ENCODE data around the gene MAP3K2. TPM values are rescaled to one million over a fixed set of nuclear protein-coding genes. Genes with fewer than 3 reads are reported as not detected.
A peak's percentile ranks its signal among the peaks of the same experiment; 100 is the strongest.

Gene MAP3K2
- total RNA-seq, 4 donors from 2014 or later, result 34.2 to 69.5 (median 61.1) TPM

- TF ChIP-seq POLR2A (IDR thresholded peaks at IDR 0.05), result no peak
- no peak for TF ChIP-seq EP300 (IDR thresholded peaks at IDR 0.05)
- no peak for TF ChIP-seq CTCF (IDR thresholded peaks at IDR 0.05)
- Histone ChIP-seq H3K4me3 (peak overlapping the region in 1 of 4 donors; percentile 26), H3K9me3 (no peaks in the 10 kb centered on the region), H3K27ac (no peak overlapping the region), H3K36me3 (peaks cover 0 to 15% (median 0%) of the 10 kb centered on the region in 3 donors), H3K4me1 (peaks cover 0 to 17% (median 11%) of the 10 kb centered on the region in 4 donors), H3K27me3 (peaks cover 0 to 53% of the 10 kb centered on the region in 2 donors)
- 44 to 54% methylated on average over 1 of the region's 1 CpG for WGBS, 2 donors
- DNase-seq (ENCODE audit: low spot score in 2 of 2), result no peak
These were observed 36.1 kb upstream of the MAP3K2 start for GRCh38 chr2:127423880-127424279.

- Histone ChIP-seq H3K27me3 (peaks cover 0 to 54% of the 10 kb centered on the region in 2 donors), H3K4me3 (peak overlapping the region in 3 of 4 donors; percentile 24 to 27 (median 26)), H3K4me1 (peaks cover 0 to 17% (median 11%) of the 10 kb centered on the region in 4 donors), H3K36me3 (peaks cover 0 to 11% (median 0%) of the 10 kb centered on the region in 3 donors), H3K27ac (no peak overlapping the region), H3K9me3 (no peaks in the 10 kb centered on the region)
- WGBS, 2 donors, result 2 to 3% methylated on average over 26 to 29 of the region's 29 CpGs
- DNase-seq (ENCODE audit: low spot score in 2 of 2), result no peak
- TF ChIP-seq EP300 (IDR thresholded peaks at IDR 0.05), result no peak
- TF ChIP-seq POLR2A (IDR thresholded peaks at IDR 0.05), result no peak
These were observed 35.7 kb upstream of the MAP3K2 start for GRCh38 chr2:127423478-127423843.

- Histone ChIP-seq H3K4me3 (peak overlapping the region in 3 of 4 donors; percentile 24 to 27 (median 26)), H3K4me1 (peaks cover 0 to 17% (median 11%) of the 10 kb centered on the region in 4 donors), H3K27me3 (peaks cover 0 to 60% of the 10 kb centered on the region in 2 donors), H3K36me3 (peaks cover 0 to 4% (median 0%) of the 10 kb centered on the region in 3 donors), H3K27ac (no peak overlapping the region), H3K9me3 (no peaks in the 10 kb centered on the region)
- no peak for TF ChIP-seq CTCF (IDR thresholded peaks at IDR 0.05)
- WGBS, 2 donors, result 1 to 12% methylated on average over 13 to 29 of the region's 73 CpGs
- no peak for DNase-seq (ENCODE audit: low spot score in 2 of 2)
These were observed 35.0 kb upstream of the MAP3K2 start for GRCh38 chr2:127422559-127423477.

GRCh38 chr2:127421871-127422558 is 34.2 kb upstream of the MAP3K2 start:
- TF ChIP-seq EP300 (IDR thresholded peaks at IDR 0.05) (no peak), POLR2A (IDR thresholded peaks at IDR 0.05) (no peak), CTCF (IDR thresholded peaks at IDR 0.05) (no peak)
- DNase-seq (ENCODE audit: low spot score in 2 of 2), result no peak
- 71 to 74% methylated on average over 16 of the region's 16 CpGs for WGBS, 2 donors
- Histone ChIP-seq H3K27me3 (peaks cover 0 to 65% of the 10 kb centered on the region in 2 donors), H3K9me3 (no peaks in the 10 kb centered on the region), H3K4me3 (no peak overlapping the region), H3K27ac (no peak overlapping the region), H3K4me1 (peaks cover 0 to 17% (median 11%) of the 10 kb centered on the region in 4 donors), H3K36me3 (no peaks in the 10 kb centered on the region)

- Histone ChIP-seq H3K36me3 (no peaks in the 10 kb centered on the region), H3K4me1 (peaks cover 0 to 21% (median 13%) of the 10 kb centered on the region in 4 donors), H3K27ac (no peak overlapping the region), H3K9me3 (no peaks in the 10 kb centered on the region), H3K27me3 (peaks cover 0 to 71% of the 10 kb centered on the region in 2 donors), H3K4me3 (no peak overlapping the region)
- TF ChIP-seq EP300 (IDR thresholded peaks at IDR 0.05) (no peak), POLR2A (IDR thresholded peaks at IDR 0.05) (no peak), CTCF (IDR thresholded peaks at IDR 0.05) (no peak)
- DNase-seq (ENCODE audit: low spot score in 2 of 2), result no peak
- WGBS, 2 donors, result 81 to 83% methylated on average over 12 to 13 of the region's 15 CpGs
These were observed 33.5 kb upstream of the MAP3K2 start for GRCh38 chr2:127421116-127421800.
